CD4-positive, alpha-beta T cell treated with Interferon alpha-2 for 1 hour (primary cell): ENCODE results near the gene PSMB5.

Experiments
- DNase-seq, 2 donors: peaks; one replicate each; pipeline ENCODE4 v3.0.0-alpha.2; 2020 to 2022

Gene PSMB5

GRCh38 chr14:23034498-23035302, at the start of gene PSMB5:
Gene PSMB5 (minus strand): TSS chr14:23034900. CDS start chr14:23034881, 19 bp downstream.
- DNase-seq = peak; percentile 92 to 94

GRCh38 chr14:23080474-23080873, 45.8 kb upstream of the PSMB5 start:
- DNase-seq = no peak

- DNase-seq = no peak
Measured at GRCh38 chr14:23079716-23080115, 45.0 kb upstream of the PSMB5 start.

GRCh38 chr14:23078692-23079116, 44.0 kb upstream of the PSMB5 start:
- peak in 1 of 2 donors; percentile 63 for DNase-seq

- DNase-seq = no peak
Measured at GRCh38 chr14:23077962-23078361, 43.3 kb upstream of the PSMB5 start.

GRCh38 chr14:23076785-23077408, 42.2 kb upstream of the PSMB5 start:
- peak in 1 of 2 donors; percentile 62 for DNase-seq

- no peak for DNase-seq
Measured at GRCh38 chr14:23074906-23075305, 40.2 kb upstream of the PSMB5 start.

- no peak for DNase-seq
Measured at GRCh38 chr14:23071921-23072539, 37.3 kb upstream of the PSMB5 start.

GRCh38 chr14:23071244-23071920, 36.7 kb upstream of the PSMB5 start:
- peak; percentile 72 to 83 for DNase-seq

- no peak for DNase-seq
Measured at GRCh38 chr14:23070262-23071129, 35.8 kb upstream of the PSMB5 start.

- no peak for DNase-seq
Measured at GRCh38 chr14:23069413-23069806, 34.7 kb upstream of the PSMB5 start.

GRCh38 chr14:23068789-23069412, 34.2 kb upstream of the PSMB5 start:
- peak; percentile 78 to 87 for DNase-seq

GRCh38 chr14:23067847-23068788, 33.4 kb upstream of the PSMB5 start:
- no peak for DNase-seq

GRCh38 chr14:23066855-23067744, 32.4 kb upstream of the PSMB5 start:
- no peak for DNase-seq

GRCh38 chr14:23066368-23066767, 31.7 kb upstream of the PSMB5 start:
- no peak for DNase-seq

- DNase-seq = no peak
Measured at GRCh38 chr14:23063601-23064000, 28.9 kb upstream of the PSMB5 start.

GRCh38 chr14:23062002-23062401, 27.3 kb upstream of the PSMB5 start:
- no peak for DNase-seq

- DNase-seq = no peak
Measured at GRCh38 chr14:23060536-23061260, 26.0 kb upstream of the PSMB5 start.
